ENCODE results near the gene CLCN4. TPM values are rescaled to one million over a fixed set of nuclear protein-coding genes. Genes with fewer than 3 reads are reported as not detected.

Gene CLCN4
- polyA plus RNA-seq, 3 donors, result 0.27 to 1.9 (median 1.3) TPM

DNA sequence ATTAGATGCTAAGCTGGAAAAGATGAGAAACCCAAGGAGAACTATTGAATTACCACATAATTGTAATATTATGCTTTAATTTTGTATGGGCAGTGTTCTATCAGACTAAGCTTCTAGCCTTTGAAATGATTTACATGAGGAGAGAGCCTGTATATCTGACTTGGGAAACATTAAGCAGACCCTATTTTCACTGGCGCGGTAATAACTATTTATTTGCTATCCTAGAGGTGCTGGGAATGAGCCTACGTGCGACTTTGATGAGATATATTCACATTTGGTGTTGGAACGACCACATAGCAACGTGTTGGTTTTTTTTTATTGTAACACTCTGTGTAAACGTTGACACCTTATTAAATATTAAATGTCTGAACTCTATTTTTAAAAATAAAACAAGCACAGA, 80.5 kb downstream of the CLCN4 start:
- Histone ChIP-seq H3K36me3 (replicated peaks in 1 of 2; ENCODE audit: control insufficient read depth in 1 of 2, insufficient read depth in 2 of 2, low read length in 2 of 2) (no peaks in the 10 kb centered on the region), H3K4me1 (ENCODE audit: control insufficient read depth in 1 of 2, insufficient read depth in 2 of 2, low read length in 2 of 2) (no peaks in the 10 kb centered on the region), H4K20me1 (ENCODE audit: insufficient read depth, low read length) (no peaks in the 10 kb centered on the region), H3K79me2 (ENCODE audit: insufficient read depth, low read length) (no peaks in the 10 kb centered on the region), H2AFZ (ENCODE audit: insufficient read depth, low read depth, low read length, poor library complexity, severe bottlenecking) (no peak overlapping the region), H3K9me3 (replicated peaks in 1 of 2; ENCODE audit: control insufficient read depth in 1 of 2, insufficient read depth in 1 of 2, low read length in 2 of 2) (no peaks in the 10 kb centered on the region), H3K4me3 (replicated peaks in 1 of 3; ENCODE audit: low read depth in 2 of 3, low read length in 3 of 3) (no peak overlapping the region), H3K27ac (ENCODE audit: low read depth in 1 of 2, low read length in 2 of 2) (no peak overlapping the region), H3K4me2 (replicated peaks; ENCODE audit: extremely low read depth, low read length, poor library complexity, severe bottlenecking) (no peak overlapping the region), H3K9ac (ENCODE audit: insufficient read depth, low read length, poor library complexity, severe bottlenecking) (no peak overlapping the region), H3K27me3 (ENCODE audit: control insufficient read depth in 2 of 2, insufficient read depth in 2 of 2, low read length in 2 of 2) (no peaks in the 10 kb centered on the region)
- intact Hi-C loops (cut with micrococcal nuclease), result no loop called here
- TF ChIP-seq, protein P1, sequence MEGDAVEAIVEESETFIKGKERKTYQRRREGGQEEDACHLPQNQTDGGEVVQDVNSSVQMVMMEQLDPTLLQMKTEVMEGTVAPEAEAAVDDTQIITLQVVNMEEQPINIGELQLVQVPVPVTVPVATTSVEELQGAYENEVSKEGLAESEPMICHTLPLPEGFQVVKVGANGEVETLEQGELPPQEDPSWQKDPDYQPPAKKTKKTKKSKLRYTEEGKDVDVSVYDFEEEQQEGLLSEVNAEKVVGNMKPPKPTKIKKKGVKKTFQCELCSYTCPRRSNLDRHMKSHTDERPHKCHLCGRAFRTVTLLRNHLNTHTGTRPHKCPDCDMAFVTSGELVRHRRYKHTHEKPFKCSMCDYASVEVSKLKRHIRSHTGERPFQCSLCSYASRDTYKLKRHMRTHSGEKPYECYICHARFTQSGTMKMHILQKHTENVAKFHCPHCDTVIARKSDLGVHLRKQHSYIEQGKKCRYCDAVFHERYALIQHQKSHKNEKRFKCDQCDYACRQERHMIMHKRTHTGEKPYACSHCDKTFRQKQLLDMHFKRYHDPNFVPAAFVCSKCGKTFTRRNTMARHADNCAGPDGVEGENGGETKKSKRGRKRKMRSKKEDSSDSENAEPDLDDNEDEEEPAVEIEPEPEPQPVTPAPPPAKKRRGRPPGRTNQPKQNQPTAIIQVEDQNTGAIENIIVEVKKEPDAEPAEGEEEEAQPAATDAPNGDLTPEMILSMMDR (IDR thresholded peaks at IDR 0.05), result no peak
- Mint-ChIP-seq H3K4me1 (no peaks in the 10 kb centered on the region), H3K36me3 (no peaks in the 10 kb centered on the region), H3K4me3 (no peak overlapping the region), H3K27me3 (ENCODE audit: low read depth in 3 of 3) (peaks cover 0 to 7% (median 4%) of the 10 kb centered on the region in 3 donors), H3K27ac (no peak overlapping the region), H3K9me3 (peaks cover 0 to 3% (median 2%) of the 10 kb centered on the region in 7 donors)
- no CpG with 5 or more reads among the region's 7 CpGs for WGBS (ENCODE audit: insufficient coverage)
- DNase-seq, result no peak

DNA sequence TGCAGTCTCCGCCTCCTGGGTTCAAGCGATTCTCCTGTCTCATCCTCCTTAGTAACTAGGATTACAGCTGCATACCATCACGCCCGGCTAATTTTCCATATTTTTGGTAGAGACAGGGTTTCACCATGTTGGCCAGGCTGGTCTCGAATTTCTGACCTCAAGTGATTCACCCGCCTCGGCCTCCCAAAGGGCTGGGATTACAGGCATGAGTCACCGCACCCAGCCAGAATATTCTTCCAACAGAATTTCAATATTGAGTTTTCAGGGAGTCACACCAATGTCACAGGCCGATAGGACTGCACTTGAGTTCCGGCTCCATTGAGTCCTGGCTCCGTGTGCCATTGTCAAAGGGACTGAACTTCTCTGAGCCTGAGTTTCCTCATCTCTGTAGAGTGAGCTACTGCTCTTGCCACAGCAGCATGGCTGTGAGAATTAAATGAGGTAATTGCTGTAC, 82.9 kb downstream of the CLCN4 start:
- no peaks in the 10 kb centered on the region for H4K20me1 ChIP-seq (ENCODE audit: insufficient read depth, low read length)
- peaks cover 0 to 3% (median 2%) of the 10 kb centered on the region in 7 donors for H3K9me3 Mint-ChIP-seq
- no peak overlapping the region for H3K4me3 Mint-ChIP-seq
- H3K27ac ChIP-seq (ENCODE audit: low read depth in 1 of 2, low read length in 2 of 2), result no peak overlapping the region
- H3K79me2 ChIP-seq (ENCODE audit: insufficient read depth, low read length), result no peaks in the 10 kb centered on the region
- no peak overlapping the region for H2AFZ ChIP-seq (ENCODE audit: insufficient read depth, low read depth, low read length, poor library complexity, severe bottlenecking)
- DNase-seq, result no peak
- TF ChIP-seq, protein P1 (IDR thresholded peaks at IDR 0.05), result no peak
- H3K36me3 ChIP-seq (replicated peaks in 1 of 2; ENCODE audit: control insufficient read depth in 1 of 2, insufficient read depth in 2 of 2, low read length in 2 of 2), result no peaks in the 10 kb centered on the region
- H3K27me3 ChIP-seq (ENCODE audit: control insufficient read depth in 2 of 2, insufficient read depth in 2 of 2, low read length in 2 of 2), result no peaks in the 10 kb centered on the region
- no peak overlapping the region for H3K9ac ChIP-seq (ENCODE audit: insufficient read depth, low read length, poor library complexity, severe bottlenecking)
- no peak overlapping the region for H3K27ac Mint-ChIP-seq
- intact Hi-C loops (cut with micrococcal nuclease), result no loop called here
- no peaks in the 10 kb centered on the region for H3K4me1 ChIP-seq (ENCODE audit: control insufficient read depth in 1 of 2, insufficient read depth in 2 of 2, low read length in 2 of 2)
- no peak overlapping the region for H3K4me3 ChIP-seq (replicated peaks in 1 of 3; ENCODE audit: low read depth in 2 of 3, low read length in 3 of 3)
- no peaks in the 10 kb centered on the region for H3K4me1 Mint-ChIP-seq
- peaks cover 0 to 7% (median 4%) of the 10 kb centered on the region in 3 donors for H3K27me3 Mint-ChIP-seq (ENCODE audit: low read depth in 3 of 3)
- no peak overlapping the region for H3K4me2 ChIP-seq (replicated peaks; ENCODE audit: extremely low read depth, low read length, poor library complexity, severe bottlenecking)
- no peaks in the 10 kb centered on the region for H3K36me3 Mint-ChIP-seq
- WGBS (ENCODE audit: insufficient coverage), result 90% methylated on average over 2 of the region's 11 CpGs
- H3K9me3 ChIP-seq (replicated peaks in 1 of 2; ENCODE audit: control insufficient read depth in 1 of 2, insufficient read depth in 1 of 2, low read length in 2 of 2), result no peaks in the 10 kb centered on the region
